ENCODE data around the gene SPTLC2. TPM values are rescaled to one million over a fixed set of nuclear protein-coding genes. Genes with fewer than 3 reads are reported as not detected.

SPTLC2 gene
- total and polyA plus RNA-seq, 2 of the 13 experiments (the other 11 are each of a cell fraction or from before 2014, with no cell fraction given) = 17.4 to 17.5 TPM

DNA sequence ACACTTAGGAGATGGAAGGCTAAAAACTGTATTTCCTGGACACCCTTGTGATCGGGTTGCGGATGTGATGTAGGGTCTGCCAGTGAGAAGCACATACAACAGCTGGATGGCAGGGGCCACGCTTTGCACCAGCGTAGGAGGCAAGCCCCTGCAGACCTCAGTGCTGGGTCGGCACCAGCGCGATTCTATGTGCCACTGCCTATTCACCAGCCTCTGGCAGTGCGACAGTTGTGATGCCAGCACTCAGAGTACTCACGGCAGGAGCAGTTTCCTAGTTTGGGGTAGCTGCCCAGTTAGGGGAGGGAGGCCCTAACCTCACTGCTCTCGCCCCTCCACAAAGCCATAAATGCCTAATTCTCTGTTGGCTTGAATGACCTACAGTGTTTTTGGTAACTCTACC lies 31.6 kb downstream of the SPTLC2 start (continued):
- TF ChIP-seq REST (IDR thresholded peaks at IDR 0.05; ENCODE audit: borderline replicate concordance in 1 of 2, low read depth in 1 of 2, low read length in 2 of 2) = no peak
- TF ChIP-seq SNAI1 (CRISPR knock-in tag; IDR thresholded peaks at IDR 0.05; ENCODE audit: borderline replicate concordance) = no peak
- no peak for TF ChIP-seq ZNF33A (CRISPR knock-in tag; IDR thresholded peaks at IDR 0.05; ENCODE audit: borderline replicate concordance)

GRCh38 chr14:77583657-77584056 lies 32.8 kb downstream of the SPTLC2 start:
- Histone ChIP-seq H3K27ac (ENCODE audit: extremely low read length, insufficient read depth, low read length) (no peak overlapping the region), H2AFZ (ENCODE audit: low read length) (no peak overlapping the region), H4K20me1 (ENCODE audit: insufficient read depth, low read length) (no peaks in the 10 kb centered on the region), H3K9ac (ENCODE audit: insufficient read depth, low read depth, low read length) (no peak overlapping the region), H3K4me2 (ENCODE audit: low read depth, low read length) (no peak overlapping the region), H3K27me3 (ENCODE audit: control insufficient read depth in 1 of 2, insufficient read depth in 2 of 2, low read length in 2 of 2) (no peaks in the 10 kb centered on the region), H3K4me1 (ENCODE audit: insufficient read depth, low read length) (peaks cover 10% of the 10 kb centered on the region), H3K4me3 (replicated peaks in 1 of 3; ENCODE audit: insufficient read depth in 1 of 3, low read depth in 2 of 3, low read length in 3 of 3) (no peak overlapping the region), H3K9me3 (ENCODE audit: low read length) (no peaks in the 10 kb centered on the region), H3K79me2 (ENCODE audit: insufficient read depth, low read length) (peaks cover 9% of the 10 kb centered on the region), H3K36me3 (replicated peaks in 1 of 2; ENCODE audit: control insufficient read depth in 1 of 2, insufficient read depth in 2 of 2, low read length in 2 of 2) (0 out of 5 replicates have a peak, but pooled peaks cover 0 to 1% of the 10 kb centered on the region in 2 experiments)
- DNase-seq (ENCODE audit: low spot score) (no peak), ATAC-seq (no peak), FAIRE-seq (no peak)
- in situ Hi-C loops (cut with HindIII; ENCODE audit: extremely low pct_ligation_motif_present, low pct_unique_long_range_greater_than_20kb) (no loop called here), intact Hi-C loops (cut with micrococcal nuclease; ENCODE audit: unreplicated experiment) (no loop called here)
- BruUV-seq (replicated peaks) = no TSS peak
- no peak for TF ChIP-seq ZZZ3 (CRISPR knock-in tag; IDR thresholded peaks at IDR 0.05; ENCODE audit: borderline replicate concordance)
- no peak for TF ChIP-seq NFE2 (CRISPR knock-in tag; IDR thresholded peaks at IDR 0.05)
- TF ChIP-seq MEF2D (CRISPR knock-in tag; IDR thresholded peaks at IDR 0.05) = no peak
- no peak for TF ChIP-seq HMG20B (CRISPR knock-in tag; conservative IDR thresholded peaks at IDR 0.05)
- no peak for TF ChIP-seq ZNF556 (CRISPR knock-in tag; IDR thresholded peaks at IDR 0.05; ENCODE audit: borderline replicate concordance)
- TF ChIP-seq RBM39 (IDR thresholded peaks at IDR 0.05; ENCODE audit: low read depth, low read length, poor library complexity, severe bottlenecking) = no peak
- TF ChIP-seq ZNF256 (CRISPR knock-in tag; conservative IDR thresholded peaks at IDR 0.05) = no peak
- TF ChIP-seq ZFP1 (CRISPR knock-in tag; IDR thresholded peaks at IDR 0.05) = no peak
- no peak for TF ChIP-seq ZNF234 (CRISPR knock-in tag; conservative IDR thresholded peaks at IDR 0.05)
- TF ChIP-seq SMC3 (IDR thresholded peaks at IDR 0.05; ENCODE audit: low read length) = no peak
- no peak for TF ChIP-seq ZNF333 (CRISPR knock-in tag; IDR thresholded peaks at IDR 0.05; ENCODE audit: borderline replicate concordance)
- no peak for TF ChIP-seq NR0B2 (CRISPR knock-in tag; IDR thresholded peaks at IDR 0.05)
- TF ChIP-seq MAZ (IDR thresholded peaks at IDR 0.05; ENCODE audit: borderline replicate concordance, low read depth, low read length) = no peak
- TF ChIP-seq MAZ (CRISPR knock-in tag; IDR thresholded peaks at IDR 0.05; ENCODE audit: low read depth) = no peak
- no peak for TF ChIP-seq ZSCAN25 (CRISPR knock-in tag; IDR thresholded peaks at IDR 0.05)
- WGBS (ENCODE audit: low lambda C conversion rate) = over 99% methylated on average over 3 of the region's 3 CpGs
- ChIA-PET POLR2A (no interaction called here), CTCF (ENCODE audit: low intra/inter-chr PET ratio, low total read pairs) (no interaction called here)
